Mesenchymal stem cell (in vitro differentiated cells and primary cell): Measurements from ENCODE around the gene TMEM30B.

Experiments used
- DNase-seq: peaks from one replicate; pipeline ENCODE4 v3.0.0-alpha.2; 2013
- H2AFZ ChIP-seq: one replicate; pipeline ENCODE4 v1.6.1; 2013; ENCODE audit warnings: low read depth, mild to moderate bottlenecking, control low read depth, inconsistent platforms, low read length, moderate library complexity
- H2AK5ac ChIP-seq: 2 replicates; pipeline ENCODE4 v1.6.1; 2013; ENCODE audit warnings: low read length, moderate library complexity, mild to moderate bottlenecking, inconsistent platforms; ENCODE audit not compliant: severe bottlenecking
- H2BK120ac ChIP-seq: one replicate; pipeline ENCODE4 v1.6.1; 2013; ENCODE audit warnings: low read depth, mild to moderate bottlenecking, inconsistent platforms, low read length, moderate library complexity
- H2BK12ac ChIP-seq, 2 experiments: one replicate each; pipeline ENCODE4 v1.6.1; 2013; ENCODE audit warnings: inconsistent platforms in 2 of 2, low read length in 2 of 2, mild to moderate bottlenecking in 2 of 2, moderate library complexity in 2 of 2, control low read depth in 1 of 2
- H2BK15ac ChIP-seq: one replicate; pipeline ENCODE4 v1.6.1; 2013; ENCODE audit warnings: mild to moderate bottlenecking, low read depth, inconsistent platforms; ENCODE audit not compliant: poor library complexity, severe bottlenecking
- H2BK5ac ChIP-seq: 2 replicates; pipeline ENCODE4 v1.6.1; 2013; ENCODE audit warnings: low read depth, mild to moderate bottlenecking, low read length, control low read depth, inconsistent platforms; ENCODE audit not compliant: poor library complexity, severe bottlenecking
- H3K14ac ChIP-seq, 2 experiments: one replicate each; pipeline ENCODE4 v1.6.1; 2013; ENCODE audit warnings: inconsistent platforms in 2 of 2, low read length in 2 of 2, control low read depth in 1 of 2, mild to moderate bottlenecking in 1 of 2, moderate library complexity in 1 of 2
- H3K18ac ChIP-seq, 2 experiments: one replicate each; pipeline ENCODE4 v1.6.1; 2013; ENCODE audit warnings: inconsistent platforms in 2 of 2, low read length in 2 of 2, control low read depth in 1 of 2, low read depth in 1 of 2, mild to moderate bottlenecking in 1 of 2
- H3K23ac ChIP-seq, 2 experiments: one replicate each; pipeline ENCODE4 v1.6.1; 2013; ENCODE audit warnings: inconsistent platforms in 2 of 2, low read length in 2 of 2, mild to moderate bottlenecking in 2 of 2, moderate library complexity in 2 of 2, control low read depth in 1 of 2
- H3K27ac ChIP-seq: 2 replicates; pipeline ENCODE4 v1.5.1; 2013; ENCODE audit warnings: mild to moderate bottlenecking, moderate library complexity, low read length, control low read depth, inconsistent platforms; ENCODE audit not compliant: poor library complexity, severe bottlenecking
- H3K27me3 ChIP-seq, 2 experiments: 2 replicates each; pipeline versions ENCODE4 v1.6.1 to v1.7.0; 2013; ENCODE audit warnings: low read length in 2 of 2, mild to moderate bottlenecking in 2 of 2, moderate library complexity in 2 of 2, control low read depth in 1 of 2, inconsistent platforms in 1 of 2; ENCODE audit not compliant: control insufficient read depth in 1 of 2, insufficient read depth in 1 of 2
- H3K36me3 ChIP-seq, 2 experiments: 2 replicates each; pipeline versions ENCODE4 v1.6.1 to v1.7.0; 2013; ENCODE audit warnings: low read length in 2 of 2, control low read depth in 1 of 2, inconsistent platforms in 1 of 2, low read depth in 1 of 2, mild to moderate bottlenecking in 1 of 2; ENCODE audit not compliant: insufficient read depth in 2 of 2, control insufficient read depth in 1 of 2
- H3K4ac ChIP-seq, 2 experiments: one replicate each; pipeline ENCODE4 v1.6.1; 2013; ENCODE audit warnings: inconsistent platforms in 2 of 2, low read length in 2 of 2, mild to moderate bottlenecking in 2 of 2, moderate library complexity in 2 of 2, control low read depth in 1 of 2, low read depth in 1 of 2
- H3K4me1 ChIP-seq: 2 replicates; pipeline ENCODE4 v1.6.1; 2013; ENCODE audit warnings: low read depth, low read length, control low read depth; ENCODE audit not compliant: control insufficient read depth, insufficient read depth
- H3K4me2 ChIP-seq: 2 replicates; pipeline ENCODE4 v1.6.1; 2013; ENCODE audit warnings: low read length, mild to moderate bottlenecking, inconsistent platforms; ENCODE audit not compliant: poor library complexity, severe bottlenecking
- H3K4me3 ChIP-seq, 2 experiments: 2 replicates each; pipeline versions ENCODE4 v1.5.1 to v1.7.0; 2013; ENCODE audit warnings: low read length in 2 of 2, mild to moderate bottlenecking in 2 of 2, control low read depth in 1 of 2, low read depth in 1 of 2; ENCODE audit not compliant: insufficient read depth in 1 of 2
- H3K79me1 ChIP-seq: replicated peaks from 2 replicates; pipeline ENCODE4 v1.6.1; 2013; ENCODE audit warnings: mild to moderate bottlenecking, control low read depth, low read length, inconsistent platforms; ENCODE audit not compliant: poor library complexity, severe bottlenecking
- H3K9ac ChIP-seq: 2 replicates; pipeline ENCODE4 v1.7.0; 2013; ENCODE audit warnings: mild to moderate bottlenecking, low read length, moderate library complexity
- H3K9me3 ChIP-seq: 2 replicates; pipeline ENCODE4 v1.7.0; 2013; ENCODE audit warnings: mild to moderate bottlenecking, low read length; ENCODE audit not compliant: control insufficient read depth
- H4K8ac ChIP-seq: one replicate; pipeline ENCODE4 v1.6.1; 2013; ENCODE audit warnings: inconsistent platforms, mild to moderate bottlenecking, low read length, moderate library complexity
- H4K91ac ChIP-seq: one replicate; pipeline ENCODE4 v1.6.1; 2013; ENCODE audit warnings: mild to moderate bottlenecking, low read length, inconsistent platforms
- WGBS: methylation state at CpG from one replicate; pipeline ENCODE4 v1.1.7; 2013; ENCODE audit warnings: mixed read lengths; 5-methylcytosine and 5-hydroxymethylcytosine counted together

Gene TMEM30B

DNA sequence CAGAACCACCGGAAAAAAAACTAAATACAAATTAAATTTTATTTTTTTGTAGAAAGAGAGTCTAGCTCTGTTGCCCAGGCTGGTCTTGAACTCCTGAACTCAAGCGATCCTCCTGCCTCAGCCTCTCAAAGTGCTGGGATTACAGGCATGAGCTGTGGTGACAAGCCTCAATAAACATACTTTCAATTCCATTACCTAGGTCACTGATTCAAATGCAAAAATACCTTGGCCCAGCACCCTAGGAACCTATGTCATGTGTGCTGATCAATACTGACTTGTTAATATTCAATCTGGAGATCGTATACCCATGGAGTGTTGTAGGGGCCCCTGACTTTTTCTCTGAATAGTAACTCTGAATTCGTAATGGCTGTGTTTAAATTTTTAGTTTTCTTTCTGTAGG, 7.1 kb upstream of the TMEM30B start:
- Histone ChIP-seq H3K36me3 (no peaks in the 10 kb centered on the region), H3K4me2 (no peak overlapping the region), H3K27ac (no peak overlapping the region), H3K79me1 (no peaks in the 10 kb centered on the region), H3K4ac (no peak overlapping the region), H4K8ac (no peak overlapping the region), H3K4me3 (no peak overlapping the region), H4K91ac (no peak overlapping the region), H3K23ac (no peak overlapping the region), H2BK120ac (no peak overlapping the region), H3K9ac (no peak overlapping the region), H2BK15ac (no peak overlapping the region), H2BK5ac (no peak overlapping the region), H2BK12ac (no peak overlapping the region), H3K9me3 (no peaks in the 10 kb centered on the region), H2AK5ac (no peak overlapping the region), H3K14ac (no peak overlapping the region), H3K18ac (no peak overlapping the region), H2AFZ (no peak overlapping the region), H3K4me1 (no peaks in the 10 kb centered on the region), H3K27me3 (peaks cover 0 to 4% of the 10 kb centered on the region in 2 experiments)
- 87% methylated on average over 3 of the region's 4 CpGs for WGBS
- DNase-seq: no peak

GRCh38 chr14:61287196-61287595, 6.1 kb upstream of the TMEM30B start:
- Histone ChIP-seq H3K4me2 (no peak overlapping the region), H3K4me3 (no peak overlapping the region), H3K14ac (no peak overlapping the region), H4K91ac (no peak overlapping the region), H3K27ac (no peak overlapping the region), H3K36me3 (no peaks in the 10 kb centered on the region), H3K18ac (no peak overlapping the region), H3K4me1 (no peaks in the 10 kb centered on the region), H2BK15ac (no peak overlapping the region), H4K8ac (no peak overlapping the region), H3K23ac (no peak overlapping the region), H3K4ac (no peak overlapping the region), H3K9me3 (no peaks in the 10 kb centered on the region), H2BK120ac (no peak overlapping the region), H2AFZ (no peak overlapping the region), H3K9ac (no peak overlapping the region), H3K79me1 (no peaks in the 10 kb centered on the region), H3K27me3 (peaks cover 0 to 4% of the 10 kb centered on the region in 2 experiments), H2BK12ac (no peak overlapping the region), H2BK5ac (no peak overlapping the region), H2AK5ac (no peak overlapping the region)
- no peak for DNase-seq
- 91% methylated on average over 1 of the region's 7 CpGs for WGBS

DNA sequence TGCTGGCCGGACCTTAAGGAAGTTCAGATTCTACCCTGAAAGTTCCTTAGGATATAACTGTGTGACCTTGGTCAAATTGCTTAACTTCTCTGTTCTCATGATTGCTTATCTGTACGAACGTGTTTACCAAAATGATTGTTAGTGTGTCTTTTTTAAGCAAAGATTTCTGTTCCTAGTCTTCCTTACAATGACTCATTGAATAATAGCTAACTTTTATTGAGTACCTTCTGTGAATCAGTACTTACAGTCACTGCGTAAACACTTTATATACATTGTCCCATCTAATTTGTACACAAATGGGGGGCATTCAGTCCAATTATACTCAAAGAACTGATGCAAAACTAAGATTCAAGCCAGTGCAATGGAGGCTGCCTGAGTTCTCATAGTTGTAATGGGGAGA, 4.2 kb upstream of the TMEM30B start:
- Histone ChIP-seq H2BK15ac (no peak overlapping the region), H2AK5ac (no peak overlapping the region), H3K27me3 (peaks cover 0 to 2% of the 10 kb centered on the region in 2 experiments), H3K36me3 (peaks cover 0 to 4% of the 10 kb centered on the region in 2 experiments), H3K4ac (no peak overlapping the region), H3K4me1 (peaks cover 10% of the 10 kb centered on the region), H4K91ac (no peak overlapping the region), H2BK5ac (no peak overlapping the region), H3K23ac (no peak overlapping the region), H3K18ac (no peak overlapping the region), H3K9ac (no peak overlapping the region), H3K79me1 (no peaks in the 10 kb centered on the region), H2BK12ac (no peak overlapping the region), H3K9me3 (no peaks in the 10 kb centered on the region), H3K4me3 (no peak overlapping the region), H3K14ac (no peak overlapping the region), H4K8ac (no peak overlapping the region), H3K27ac (peak overlapping the region; percentile 44), H2BK120ac (no peak overlapping the region), H3K4me2 (no peak overlapping the region), H2AFZ (no peak overlapping the region)
- WGBS: 95% methylated on average over 2 of the region's 4 CpGs
- DNase-seq: no peak

DNA sequence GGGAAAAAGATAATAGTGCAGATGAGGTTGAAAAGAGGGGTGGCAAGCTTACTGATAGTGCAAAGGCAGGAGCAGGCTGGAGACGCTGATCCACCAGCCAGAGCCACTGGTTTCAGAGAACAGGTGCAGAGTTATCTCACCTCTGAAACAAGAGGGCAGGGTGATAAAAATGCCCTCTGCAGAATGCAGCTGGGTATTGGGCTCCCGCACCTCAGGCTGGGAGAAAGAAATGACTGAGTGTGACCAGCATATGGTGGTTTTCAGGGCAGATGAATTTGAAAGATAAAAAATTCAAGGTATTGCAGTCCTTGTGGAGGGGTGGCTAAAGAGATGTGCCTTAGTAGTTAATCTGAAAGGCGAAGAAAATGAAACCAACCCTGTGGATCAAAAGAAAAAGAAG, 2.9 kb upstream of the TMEM30B start:
- Histone ChIP-seq H3K27me3 (peaks cover 0 to 14% of the 10 kb centered on the region in 2 experiments), H3K14ac (no peak overlapping the region), H2BK120ac (no peak overlapping the region), H4K8ac (no peak overlapping the region), H3K4me3 (no peak overlapping the region), H2AFZ (no peak overlapping the region), H3K23ac (no peak overlapping the region), H2BK5ac (no peak overlapping the region), H2BK12ac (no peak overlapping the region), H3K18ac (no peak overlapping the region), H2AK5ac (no peak overlapping the region), H3K4ac (no peak overlapping the region), H3K4me1 (peaks cover 11% of the 10 kb centered on the region), H4K91ac (no peak overlapping the region), H3K79me1 (no peaks in the 10 kb centered on the region), H3K9me3 (no peaks in the 10 kb centered on the region), H3K4me2 (no peak overlapping the region), H3K36me3 (peaks cover 0 to 8% of the 10 kb centered on the region in 2 experiments), H3K9ac (no peak overlapping the region), H2BK15ac (no peak overlapping the region), H3K27ac (no peak overlapping the region)
- 90% methylated on average over 3 of the region's 3 CpGs for WGBS
- no peak for DNase-seq
